HG03064 (cell line): ENCODE results near the gene KDM5A.
"Not testable (repeated sequence)": the region's sequence is repeated elsewhere in the genome, so short reads cannot be mapped to it uniquely, and the experiment has no call there.

Experiments
- ATAC-seq: cut with Tn5 transposase; IDR thresholded peaks from one replicate; pipeline ENCODE4 v1.9.1; 2021; ENCODE audit warnings: low read depth; ENCODE audit not compliant: unreplicated experiment

KDM5A gene

GRCh38 chr12:334125-334524 lies 55.0 kb downstream of the KDM5A start:
- no peak for ATAC-seq

- ATAC-seq: no peak
These were observed 56.4 kb downstream of the KDM5A start for GRCh38 chr12:332581-333205.

- ATAC-seq: no peak
These were observed 57.8 kb downstream of the KDM5A start for GRCh38 chr12:331287-331686.

GRCh38 chr12:325906-326305 lies 63.2 kb downstream of the KDM5A start:
- no peak for ATAC-seq

GRCh38 chr12:323507-323906 lies 65.6 kb downstream of the KDM5A start:
- ATAC-seq: no peak

GRCh38 chr12:321606-322326 lies 67.4 kb downstream of the KDM5A start:
- no peak for ATAC-seq

GRCh38 chr12:318759-319515 lies 70.2 kb downstream of the KDM5A start:
- ATAC-seq: no peak

GRCh38 chr12:308511-308910 lies 80.6 kb downstream of the KDM5A start:
- ATAC-seq: no peak

GRCh38 chr12:307406-307805 lies 81.7 kb downstream of the KDM5A start:
- ATAC-seq: no peak

GRCh38 chr12:304805-305204 lies 84.3 kb downstream of the KDM5A start:
- no peak for ATAC-seq

GRCh38 chr12:302766-303165 lies 86.4 kb downstream of the KDM5A start:
- not testable (repeated sequence) for ATAC-seq

- ATAC-seq: not testable (repeated sequence)
These were observed 89.0 kb downstream of the KDM5A start for GRCh38 chr12:300166-300565.

- ATAC-seq: not testable (repeated sequence)
These were observed 89.6 kb downstream of the KDM5A start for GRCh38 chr12:299511-299910.

GRCh38 chr12:298059-298458 lies 91.1 kb downstream of the KDM5A start:
- not testable (repeated sequence) for ATAC-seq

- no peak for ATAC-seq
These were observed 94.0 kb downstream of the KDM5A start for GRCh38 chr12:295132-295531.

GRCh38 chr12:293199-293598 lies 95.9 kb downstream of the KDM5A start:
- no peak for ATAC-seq

GRCh38 chr12:292186-292585 lies 96.9 kb downstream of the KDM5A start:
- no peak for ATAC-seq

- no peak for ATAC-seq
These were observed 97.9 kb downstream of the KDM5A start for GRCh38 chr12:291153-291723.

- no peak for ATAC-seq
These were observed 100.4 kb downstream of the KDM5A start for GRCh38 chr12:288687-289086.

GRCh38 chr12:286531-287300 lies 102.4 kb downstream of the KDM5A start:
- no peak for ATAC-seq

GRCh38 chr12:278046-278445 lies 111.1 kb downstream of the KDM5A start:
- no peak for ATAC-seq
